ENCODE measurements around the gene SIGMAR1.
"Not testable (repeated sequence)": the region's sequence is repeated elsewhere in the genome, so short reads cannot be mapped to it uniquely, and the experiment has no call there.

The SIGMAR1 gene

DNA sequence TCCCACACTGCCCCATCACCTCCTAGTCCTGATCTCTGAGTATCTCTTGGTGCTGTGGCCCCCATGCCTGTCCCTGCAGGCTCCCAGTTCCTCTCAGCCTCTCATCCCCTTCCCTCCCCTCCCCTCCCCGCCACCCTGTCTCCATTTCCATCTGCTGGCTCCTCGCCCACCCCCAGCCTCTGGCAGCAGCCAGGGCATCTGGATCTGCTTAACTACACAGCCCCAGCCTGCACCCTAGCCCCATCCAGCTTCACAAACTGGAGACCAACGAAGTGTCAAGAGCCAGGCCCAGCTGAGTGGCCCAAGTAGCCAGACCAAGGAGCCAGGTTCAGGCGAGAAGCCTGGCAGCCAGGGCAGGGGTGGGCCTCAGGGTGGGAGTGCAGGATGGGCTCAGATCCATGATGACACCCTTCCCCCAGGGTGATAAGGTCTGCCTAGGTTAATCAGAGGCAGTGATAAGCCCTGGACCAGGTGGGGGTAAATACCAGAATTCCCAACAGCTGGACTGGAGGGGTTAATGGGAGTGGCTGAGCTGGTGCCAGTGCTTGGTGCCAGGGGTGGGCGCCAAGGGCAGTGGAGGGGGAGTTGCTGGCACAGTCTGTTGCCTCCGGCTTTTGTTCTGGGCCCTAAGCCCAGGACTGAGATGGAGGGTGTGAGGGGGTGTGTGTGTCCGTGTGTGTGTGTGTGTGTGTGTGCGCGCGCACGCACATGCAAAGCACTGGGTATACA, 16.9 kb upstream of the SIGMAR1 start:
- DNase-seq, result no peak

DNA sequence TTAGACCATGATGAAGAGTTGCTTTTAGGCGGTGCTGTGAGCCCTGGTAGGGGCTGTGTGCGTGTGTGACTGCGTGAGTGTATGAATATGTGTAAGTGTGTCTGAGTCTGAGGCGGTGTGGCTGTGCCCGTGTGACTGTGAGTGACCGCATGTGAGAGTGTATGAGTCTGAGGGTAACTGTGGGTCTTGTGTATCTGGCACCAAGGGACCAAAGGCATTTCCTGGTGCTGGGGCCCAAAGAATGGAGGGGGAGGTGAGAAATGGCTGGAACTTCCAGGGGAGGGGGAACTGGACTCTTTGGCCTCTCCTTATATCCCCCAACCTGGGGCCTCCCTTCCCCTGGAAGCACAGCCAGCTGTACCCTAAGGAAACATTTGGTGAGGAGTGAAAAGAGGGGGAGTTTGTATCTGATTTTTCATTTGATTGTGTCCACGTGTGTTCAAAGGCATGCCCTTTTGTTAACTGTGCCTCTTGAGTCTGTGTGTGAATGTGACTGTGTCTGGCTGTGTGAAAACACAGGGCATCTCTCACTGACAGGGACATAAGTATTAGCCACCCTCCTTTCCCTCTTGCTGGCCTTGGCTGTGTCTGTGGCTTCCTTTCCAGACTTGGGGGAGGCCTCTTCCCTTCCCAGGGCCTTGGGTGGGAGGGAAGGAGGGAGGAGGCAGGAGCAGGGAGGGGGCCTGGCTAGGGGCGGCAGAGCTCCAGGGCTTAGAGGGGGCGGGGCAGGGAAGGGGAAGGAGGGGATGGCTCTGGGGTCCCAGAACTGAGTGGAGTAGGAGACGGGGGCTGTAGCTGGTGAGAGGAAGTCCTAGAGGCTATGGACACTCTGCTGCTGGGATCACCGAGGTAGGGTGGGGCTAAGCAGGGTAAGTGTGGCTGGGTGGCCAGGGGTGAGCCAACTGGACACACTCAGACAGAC, 15.8 kb upstream of the SIGMAR1 start:
- DNase-seq, result no peak

DNA sequence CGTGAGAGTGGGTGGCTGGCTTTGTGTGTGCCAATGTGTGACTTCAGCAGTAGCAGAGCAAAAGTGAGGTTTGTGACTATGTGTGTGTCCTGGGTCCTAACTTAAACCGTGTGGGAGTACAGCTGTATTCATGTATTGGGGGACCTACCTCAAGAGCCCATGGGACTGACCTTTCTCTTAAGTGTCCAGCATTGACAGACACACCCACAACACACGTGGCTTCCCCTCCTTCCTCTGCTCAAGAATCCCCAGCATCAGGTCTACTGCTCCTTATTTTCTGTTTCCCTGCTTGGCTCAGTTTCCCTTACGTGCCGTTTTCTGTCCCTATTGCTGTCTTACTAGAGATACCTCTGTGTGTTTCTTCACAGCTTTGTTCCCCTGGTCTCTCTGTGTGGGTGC, 15.0 kb upstream of the SIGMAR1 start:
- no peak for DNase-seq

DNA sequence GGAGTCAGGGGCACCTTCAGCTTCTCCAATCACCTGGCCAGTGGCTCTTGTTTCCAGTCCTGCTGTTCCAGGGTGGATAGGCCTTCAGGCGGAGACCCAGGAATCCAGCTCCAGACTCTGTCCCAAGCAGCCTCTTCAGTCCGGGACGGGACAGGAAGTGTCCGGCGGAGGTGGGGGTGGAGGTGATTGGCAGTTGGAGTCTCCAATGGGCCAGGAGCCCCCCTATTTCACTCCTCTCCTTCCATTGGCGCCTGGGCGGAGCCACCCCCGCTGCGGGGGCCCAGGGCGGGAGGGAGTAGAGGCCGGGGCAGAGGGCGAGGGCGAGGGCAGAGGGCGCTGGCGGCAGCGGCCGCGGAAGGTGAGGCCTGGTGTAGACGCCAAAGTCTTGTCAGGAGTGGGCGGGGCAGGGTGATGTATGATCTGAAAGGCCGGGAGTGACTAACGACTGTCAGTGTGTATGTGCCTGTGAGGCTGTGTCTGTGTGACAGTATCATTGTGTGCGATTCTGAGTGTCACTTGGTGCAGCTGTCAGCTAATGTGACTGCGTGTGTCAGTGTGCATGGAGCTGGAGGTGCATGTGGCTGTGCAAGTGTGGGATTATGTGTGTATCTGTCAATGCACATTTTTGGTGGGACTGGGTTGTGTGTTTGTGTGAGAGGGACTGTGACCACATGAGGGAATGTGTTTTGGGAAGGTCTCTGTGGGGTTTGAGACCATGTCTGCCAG, 14.5 kb upstream of the SIGMAR1 start, which contains the start of gene IL11RA:
IL11RA (plus strand) TSS at position 310 of the 726 bp plus-strand sequence. CDS start 3,033 bp downstream, outside the sequence.
- DNase-seq, result peak; percentile 16

DNA sequence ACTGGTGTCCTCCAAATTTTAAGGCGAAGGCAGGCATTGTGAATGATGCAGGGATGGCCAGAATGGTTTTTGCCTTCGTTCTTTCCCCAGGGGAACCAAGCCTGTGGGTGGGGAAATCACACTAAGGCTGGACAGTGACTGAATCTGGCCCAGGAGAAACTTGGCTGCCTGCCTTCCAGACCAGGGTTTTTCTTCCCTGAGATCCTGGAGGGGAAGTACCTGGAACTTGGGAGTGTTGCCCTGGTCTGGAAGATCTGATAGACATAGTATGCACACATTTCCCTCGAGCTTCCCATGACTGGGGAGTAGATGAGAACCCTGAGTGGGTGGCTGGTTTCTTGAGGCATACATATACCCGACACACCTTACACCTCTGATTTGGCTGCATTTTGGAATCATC, 13.7 kb upstream of the SIGMAR1 start:
- DNase-seq, result no peak

DNA sequence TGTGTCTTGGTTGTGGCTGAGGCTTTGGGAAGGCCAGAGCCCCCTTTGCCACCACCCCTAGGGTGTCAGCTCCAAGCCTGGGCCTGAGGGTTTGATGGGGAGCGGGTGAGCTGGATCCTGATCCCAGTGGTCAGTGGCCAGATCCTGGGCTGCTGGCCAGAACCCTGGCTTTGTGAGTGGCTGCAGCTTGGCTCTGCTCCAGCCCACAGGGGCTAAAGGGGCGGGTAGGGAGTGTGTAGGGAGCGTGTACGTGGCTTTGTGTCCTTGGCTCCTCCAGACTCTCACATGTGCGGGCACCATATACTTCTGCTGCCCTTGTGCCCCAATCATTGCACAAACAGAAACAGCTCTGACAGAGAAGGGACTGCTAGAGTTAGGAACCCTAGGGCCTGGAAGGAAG, 13.2 kb upstream of the SIGMAR1 start:
- no peak for DNase-seq

DNA sequence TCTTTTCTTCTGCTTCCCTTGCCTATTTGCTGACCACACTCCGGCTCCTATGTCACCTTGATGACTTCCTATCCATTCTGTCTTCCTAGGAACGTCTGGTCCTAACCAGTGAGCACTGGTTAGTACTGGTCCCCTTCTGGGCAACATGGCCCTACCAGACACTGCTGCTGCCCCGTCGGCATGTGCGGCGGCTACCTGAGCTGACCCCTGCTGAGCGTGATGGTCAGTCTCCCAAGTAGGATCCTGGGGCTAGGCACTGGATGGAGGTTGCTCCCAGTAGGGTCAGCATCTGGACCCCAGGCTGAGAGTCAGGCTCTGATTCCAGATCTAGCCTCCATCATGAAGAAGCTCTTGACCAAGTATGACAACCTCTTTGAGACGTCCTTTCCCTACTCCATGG, 11.1 kb upstream of the SIGMAR1 start:
- no peak for DNase-seq

DNA sequence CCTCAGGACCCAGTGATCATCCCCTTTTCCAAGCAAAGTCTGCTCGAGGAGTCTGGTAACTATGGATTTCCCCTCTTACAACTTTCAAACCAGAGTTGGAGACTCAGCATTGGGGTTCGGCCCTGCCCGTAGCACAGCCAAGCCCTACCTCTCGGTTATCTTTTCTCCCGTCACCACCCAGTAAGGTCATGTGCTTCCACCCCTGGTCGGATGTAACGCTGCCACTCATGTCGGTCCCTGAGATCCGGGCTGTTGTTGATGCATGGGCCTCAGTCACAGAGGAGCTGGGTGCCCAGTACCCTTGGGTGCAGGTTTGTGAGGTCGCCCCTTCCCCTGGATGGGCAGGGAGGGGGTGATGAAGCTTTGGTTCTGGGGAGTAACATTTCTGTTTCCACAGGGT, 10.1 kb upstream of the SIGMAR1 start:
- DNase-seq, result no peak

DNA sequence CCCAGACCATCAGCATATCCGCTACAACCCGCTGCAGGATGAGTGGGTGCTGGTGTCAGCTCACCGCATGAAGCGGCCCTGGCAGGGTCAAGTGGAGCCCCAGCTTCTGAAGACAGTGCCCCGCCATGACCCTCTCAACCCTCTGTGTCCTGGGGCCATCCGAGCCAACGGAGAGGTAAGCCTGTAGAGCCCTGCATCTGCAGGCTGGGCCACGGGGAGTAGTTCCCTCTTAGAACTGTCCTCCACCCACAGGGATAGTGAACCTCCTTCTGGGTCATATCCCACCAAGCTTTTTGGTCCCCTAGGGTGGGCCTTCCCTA, 9.5 kb upstream of the SIGMAR1 start:
- DNase-seq, result no peak

DNA sequence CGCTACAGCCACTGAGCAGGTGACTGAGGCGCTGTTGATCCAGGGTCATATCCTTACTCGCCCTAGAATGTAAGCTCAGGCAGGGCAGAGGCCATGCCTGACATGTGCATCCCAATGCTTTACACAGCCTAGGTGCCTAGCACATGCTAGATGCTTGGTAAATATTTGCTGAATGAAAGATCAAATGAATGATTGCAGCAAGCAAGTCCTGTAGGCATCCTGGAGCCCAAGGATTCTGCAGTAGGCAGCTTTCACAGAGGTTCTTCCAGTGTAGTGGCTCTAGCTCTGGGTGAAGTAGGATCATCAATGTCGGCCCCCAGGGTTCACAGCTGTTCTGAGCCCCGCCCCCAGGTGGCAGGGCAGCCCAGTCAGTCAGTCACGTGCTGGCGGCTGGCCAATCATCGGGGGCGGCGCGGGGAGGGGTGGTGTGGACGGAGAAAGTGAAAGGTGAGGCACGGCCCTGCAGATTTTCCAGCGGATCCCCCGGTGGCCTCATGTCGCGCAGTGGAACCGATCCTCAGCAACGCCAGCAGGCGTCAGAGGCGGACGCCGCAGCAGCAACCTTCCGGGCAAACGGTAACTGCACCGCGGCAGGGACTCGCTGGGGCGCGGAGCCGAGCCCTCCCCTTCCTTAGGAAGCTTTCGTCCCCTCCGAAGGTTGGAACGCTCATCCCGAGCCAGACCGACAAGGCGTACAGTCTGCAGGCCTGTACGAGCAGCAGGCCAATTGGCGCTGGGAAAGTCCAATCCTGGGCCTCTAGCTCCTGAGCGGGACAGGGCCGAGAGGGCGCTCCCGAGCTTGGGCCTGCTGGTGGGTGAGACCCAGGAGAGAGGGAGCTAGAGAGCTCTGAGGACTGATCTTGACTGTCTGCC, 8.9 kb upstream of the SIGMAR1 start, which contains the start of gene GALT:
GALT (plus strand) TSS at position 465 of the 873 bp plus-strand sequence; CDS start at position 495, 30 bp downstream.
- peak; percentile 41 for DNase-seq

DNA sequence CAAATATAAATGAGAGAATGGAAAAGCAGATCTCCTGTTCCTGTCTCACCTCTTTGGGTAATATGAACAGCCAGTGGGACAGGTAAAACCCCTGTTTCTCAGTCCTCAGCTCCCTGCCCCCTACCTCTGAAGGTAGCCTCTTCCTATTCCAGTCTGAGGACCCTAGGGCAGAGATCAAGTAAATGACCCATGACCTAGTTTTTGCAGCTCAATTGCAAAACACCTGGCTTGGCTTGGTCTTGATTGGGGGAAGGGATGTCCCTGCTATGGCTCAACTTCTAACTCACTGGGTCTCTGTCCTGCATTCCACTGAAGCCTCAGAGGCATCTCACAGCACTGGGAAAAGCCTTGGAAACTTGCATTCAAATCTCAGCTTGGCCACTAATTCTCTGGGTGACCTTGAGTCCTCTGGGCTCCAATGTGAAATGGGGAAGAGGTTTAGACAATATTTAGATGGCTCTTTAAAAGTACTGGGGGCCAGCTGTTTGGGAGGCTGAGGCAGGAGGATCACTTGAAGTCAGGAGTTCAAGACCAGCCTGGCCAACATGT, 7.3 kb upstream of the SIGMAR1 start:
- DNase-seq, result no peak

DNA sequence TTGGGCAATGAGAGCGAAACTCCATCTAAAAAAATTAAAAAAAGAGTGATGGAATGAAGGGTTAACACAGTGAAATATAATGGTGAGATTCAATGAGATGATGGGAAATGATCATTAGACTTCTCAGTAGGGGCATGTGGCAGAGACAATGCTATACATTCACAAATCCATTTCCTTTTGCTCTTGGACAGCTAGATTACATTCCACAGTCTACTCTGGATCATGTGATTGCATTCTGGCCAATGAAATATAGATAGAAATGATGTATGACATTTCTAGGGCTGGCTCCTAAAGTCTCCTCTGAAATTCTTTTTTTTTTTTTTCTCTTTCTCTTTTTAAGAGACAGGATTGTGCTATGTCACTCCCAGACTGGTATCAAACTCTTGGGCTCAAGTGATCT, 5.1 kb upstream of the SIGMAR1 start:
- no peak for DNase-seq

DNA sequence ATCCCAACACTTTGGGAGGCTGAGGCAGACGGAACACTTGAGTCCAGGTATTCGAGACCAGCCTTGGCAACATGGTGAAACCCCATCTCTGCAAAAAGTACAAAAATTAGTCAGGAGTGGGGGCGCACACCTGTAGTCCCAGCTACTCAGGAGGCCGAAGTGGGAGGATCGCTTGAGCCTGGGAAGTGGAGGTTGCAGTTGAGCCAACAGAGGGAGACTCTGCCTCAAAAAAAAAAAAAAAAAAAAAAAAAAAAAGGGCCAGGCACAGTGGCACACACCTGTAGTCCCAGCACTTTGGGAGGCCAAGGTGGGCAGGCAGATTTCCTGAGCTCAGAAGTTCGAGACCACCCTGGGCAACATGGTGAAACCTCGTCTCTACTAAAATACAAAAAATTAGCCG, 1.7 kb upstream of the SIGMAR1 start:
- DNase-seq, result not testable (repeated sequence)

DNA sequence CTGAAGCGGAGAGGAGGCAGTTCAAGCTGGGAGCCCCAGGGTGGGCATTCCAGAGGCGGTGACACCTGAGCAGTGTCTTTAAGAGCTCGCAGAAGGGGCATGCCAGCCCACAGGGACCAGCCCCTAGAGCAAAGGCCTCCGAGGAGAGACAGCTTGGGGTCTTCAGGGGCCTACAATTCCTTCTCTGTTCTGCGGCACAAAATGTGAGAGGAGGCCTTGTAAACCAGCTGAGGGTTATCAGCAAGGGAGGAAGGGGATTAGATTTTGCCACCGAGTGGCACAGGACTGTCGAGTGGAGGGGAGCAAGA, 505 bp upstream of the SIGMAR1 start:
- DNase-seq, result no peak

DNA sequence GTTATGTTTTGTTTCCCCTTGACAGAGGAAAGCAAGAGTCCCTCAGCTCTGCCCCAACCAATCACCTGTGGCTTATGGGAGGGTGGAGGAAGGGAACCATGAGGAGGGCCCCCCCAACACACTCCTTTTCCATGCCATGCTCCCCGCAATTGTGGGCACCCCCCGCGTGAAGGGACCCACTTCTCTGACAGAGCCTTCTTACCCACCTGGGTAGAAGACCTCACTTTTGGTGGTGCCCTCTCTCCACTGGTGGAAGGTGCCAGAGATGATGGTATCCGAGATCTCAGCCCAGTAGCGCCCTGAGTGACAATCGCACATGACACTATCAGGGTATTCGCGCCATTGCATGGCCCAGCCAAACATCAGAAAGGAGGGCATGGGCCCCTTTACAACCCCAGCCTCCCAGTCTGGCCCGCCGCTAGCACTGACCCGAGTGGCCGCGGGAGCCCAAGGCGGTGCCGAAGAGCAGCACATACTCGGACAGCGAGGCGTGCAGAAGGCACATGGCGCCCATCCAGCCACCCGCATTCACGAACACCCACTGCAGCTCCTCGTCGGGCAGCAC, 714 bp downstream of the SIGMAR1 start:
- no peak for DNase-seq

DNA sequence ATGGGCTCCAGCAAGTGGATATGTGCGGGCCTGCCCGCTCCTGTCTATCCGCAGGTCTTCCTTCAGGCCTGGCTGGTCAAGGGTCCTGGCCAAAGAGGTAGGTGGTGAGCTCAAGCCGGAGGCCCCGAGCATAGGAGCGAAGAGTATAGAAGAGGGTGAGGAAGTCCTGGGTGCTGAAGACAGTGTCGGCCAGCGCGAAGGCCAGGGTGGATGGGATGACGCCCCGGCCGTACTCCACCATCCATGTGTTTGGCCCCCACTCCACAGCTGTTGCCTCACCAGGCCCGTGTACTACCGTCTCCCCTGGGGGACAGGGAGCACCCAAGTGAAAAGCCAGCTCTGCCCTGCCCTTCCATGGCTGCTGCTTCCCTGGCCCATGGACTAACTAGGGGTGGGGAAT, 2.0 kb downstream of the SIGMAR1 start:
- DNase-seq, result no peak

DNA sequence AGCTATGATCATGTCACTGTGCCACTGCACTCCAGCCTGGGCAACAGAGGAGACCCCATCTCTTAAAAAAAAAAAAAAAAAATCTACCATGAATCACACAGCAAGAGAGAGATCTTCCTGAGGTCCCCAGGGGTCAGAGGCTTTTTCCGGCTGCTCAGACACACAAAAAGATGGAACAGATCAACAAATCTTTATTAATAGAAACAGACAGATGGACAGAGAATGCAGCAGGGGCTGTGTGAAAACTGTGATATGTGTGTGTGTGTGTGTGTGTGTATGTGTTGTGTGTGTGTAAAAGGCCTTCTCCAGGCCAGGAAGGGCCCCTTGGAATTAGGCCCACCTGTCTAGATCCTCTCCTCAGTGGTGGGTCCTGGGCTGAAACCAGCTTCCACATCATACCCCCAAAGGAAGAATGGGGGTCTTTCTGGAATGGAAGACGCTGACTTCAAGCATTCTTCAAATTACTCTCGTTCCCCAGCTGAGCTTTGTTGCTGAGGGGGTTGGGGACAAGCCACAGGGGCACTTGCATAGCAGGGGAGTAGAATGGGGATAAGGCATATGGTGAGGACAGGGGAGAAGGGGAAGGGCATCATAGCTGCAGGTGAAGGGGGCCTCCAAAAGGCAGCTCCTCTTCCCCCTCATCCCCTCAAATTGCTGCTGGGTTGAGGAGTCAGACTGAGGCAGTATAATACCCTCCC, 2.9 kb downstream of the SIGMAR1 start:
- DNase-seq, result no peak

DNA sequence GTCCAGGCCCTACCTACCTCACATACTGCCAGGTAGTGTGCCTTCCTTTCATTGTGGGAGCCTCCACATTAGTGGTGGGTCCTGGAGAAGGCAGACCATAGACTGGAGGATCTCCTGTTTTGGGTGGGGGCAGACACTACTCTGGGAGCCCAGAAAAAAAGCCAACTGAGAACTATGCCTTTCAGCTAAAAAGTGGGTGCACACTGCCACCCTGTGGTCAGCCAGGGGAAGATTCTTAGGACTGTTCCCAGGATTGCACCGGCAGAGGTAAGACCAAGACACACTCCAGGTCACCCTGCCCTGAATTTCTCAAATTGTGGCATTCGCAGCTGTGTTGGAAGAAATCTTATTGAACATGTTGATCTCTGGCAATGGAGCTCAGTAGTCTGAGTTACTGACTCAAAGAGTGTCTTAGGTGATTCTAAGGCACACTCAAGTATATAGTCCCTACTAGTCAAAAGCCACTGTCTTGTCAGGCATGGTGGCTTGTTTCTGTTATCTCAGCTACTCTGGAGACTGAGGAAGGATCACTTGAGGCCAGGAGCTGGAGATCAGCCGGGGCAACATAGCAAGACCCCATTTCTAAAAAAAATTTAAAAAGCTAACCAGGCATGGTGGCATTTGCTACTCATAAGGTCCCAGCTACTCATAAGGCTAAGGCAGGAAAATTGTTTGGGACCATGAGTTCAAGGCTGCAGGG, 3.6 kb downstream of the SIGMAR1 start:
- DNase-seq, result peak; percentile 5

DNA sequence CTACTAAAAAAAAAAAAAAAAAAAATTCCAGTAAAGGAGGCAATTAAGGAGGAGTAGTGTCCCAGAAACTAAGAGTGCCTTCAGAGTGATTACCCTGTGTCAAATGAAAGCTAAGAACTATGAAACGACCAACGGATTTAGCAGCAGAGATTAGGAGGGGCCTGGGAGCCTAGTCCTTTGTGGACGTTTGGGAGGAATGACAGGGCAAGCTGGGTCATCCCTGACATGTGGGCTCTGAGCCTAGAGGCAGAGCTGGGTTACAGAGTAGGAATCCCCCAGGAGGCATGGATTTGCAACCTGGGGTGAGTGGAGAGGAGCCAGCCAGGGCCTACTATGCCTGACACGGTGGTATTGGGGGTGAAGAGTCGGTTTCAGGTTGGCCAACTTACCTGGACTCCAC, 4.4 kb downstream of the SIGMAR1 start:
- no peak for DNase-seq

DNA sequence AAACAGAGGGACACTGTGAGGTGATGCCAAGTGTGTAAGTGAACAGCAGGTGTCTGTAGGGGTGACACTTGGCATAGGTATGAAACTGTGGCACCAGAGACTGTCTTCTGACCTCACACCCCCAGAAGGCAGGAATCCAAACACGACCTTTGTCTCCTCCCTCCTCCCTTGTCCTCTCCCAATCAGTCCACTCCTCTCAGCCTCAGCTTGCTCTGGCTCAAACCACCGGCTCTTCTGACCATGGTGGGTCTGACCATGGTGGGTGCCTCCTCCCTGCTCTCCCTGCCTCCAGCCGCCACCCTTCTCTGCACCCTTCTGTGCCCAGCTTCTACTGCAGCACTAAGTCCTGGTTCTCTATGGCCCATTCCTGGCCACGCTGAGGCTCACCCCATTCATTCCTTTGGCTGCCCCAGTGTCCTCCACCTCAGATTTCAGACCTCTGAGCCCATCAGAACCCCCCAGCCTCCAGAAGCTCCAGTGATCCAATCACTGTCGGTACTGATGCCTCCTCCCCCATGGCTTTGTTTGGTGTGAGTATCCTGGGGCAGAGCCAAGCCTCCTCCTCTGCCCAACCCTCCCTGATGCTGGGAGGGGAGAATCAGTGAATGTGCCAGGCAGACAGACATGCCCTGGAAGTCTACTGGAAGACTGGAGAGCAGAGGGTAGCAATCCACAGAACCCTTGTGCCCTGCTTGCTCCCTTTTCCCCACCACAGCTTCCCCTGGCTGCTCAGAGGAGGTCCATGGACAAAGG, 7.0 kb downstream of the SIGMAR1 start:
- DNase-seq, result no peak

Measured in GOT3 (cell line).